GM12874 (cell line): ENCODE data around the gene GIGYF2.

Experiments
- CTCF ChIP-seq: IDR thresholded peaks from 2 replicates; pipeline ENCODE4 v1.5.1; 2011; ENCODE audit warnings: low read depth, mild to moderate bottlenecking, control low read depth, low read length, moderate library complexity; ENCODE audit not compliant: insufficient read depth

GIGYF2 gene

GRCh38 chr2:232697059-232697806 is at the start of gene GIGYF2:
Gene GIGYF2, plus strand, starts transcription at chr2:232697331. Its CDS starts 37,867 bp downstream, at chr2:232735198.
- TF ChIP-seq CTCF = no peak

DNA sequence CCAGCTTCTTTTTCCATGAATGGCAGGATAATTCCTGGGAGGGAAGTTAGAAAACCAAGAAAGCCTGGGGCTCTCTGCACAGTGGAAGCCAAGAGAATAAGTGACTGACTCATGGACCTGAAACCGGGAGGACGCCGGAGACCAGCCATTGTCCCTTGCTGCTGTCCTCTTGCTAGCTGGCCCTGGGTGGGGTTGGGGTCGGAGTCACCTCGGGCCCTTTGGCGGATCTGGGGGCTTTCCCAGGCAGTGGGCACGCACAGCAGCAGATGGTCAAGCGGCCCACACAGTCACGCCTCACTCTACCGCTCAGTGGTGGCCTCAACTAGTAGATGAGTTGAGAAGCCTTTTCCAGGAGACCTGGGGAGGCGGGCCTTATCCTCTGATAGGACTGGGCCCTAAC is 48.1 kb upstream of the GIGYF2 start:
- no peak for TF ChIP-seq CTCF

DNA sequence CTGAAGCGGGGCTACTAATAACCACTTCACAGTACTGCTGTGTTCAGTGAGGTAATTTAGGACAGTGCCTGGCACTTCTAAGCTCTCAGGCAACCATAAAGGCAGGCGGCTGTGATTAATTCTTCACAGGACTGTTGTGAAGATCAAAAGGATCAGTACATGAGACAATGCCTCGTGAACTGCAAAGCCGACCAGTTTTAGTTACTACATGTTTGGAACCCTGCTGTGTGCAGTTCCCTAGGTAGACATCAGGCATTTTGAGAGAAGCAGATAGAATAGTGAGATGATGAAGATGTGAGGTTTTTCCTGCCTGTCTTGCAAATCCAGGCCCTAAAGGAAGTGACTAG is 44.7 kb upstream of the GIGYF2 start:
- TF ChIP-seq CTCF = no peak

- no peak for TF ChIP-seq CTCF
Observed at GRCh38 chr2:232653441-232653840, 43.7 kb upstream of the GIGYF2 start.

- TF ChIP-seq CTCF = no peak
Observed at GRCh38 chr2:232655392-232655791, 41.7 kb upstream of the GIGYF2 start.

GRCh38 chr2:232658217-232658785 is 38.8 kb upstream of the GIGYF2 start:
- peak; percentile 30; the same call in 1 of the 2 replicates for TF ChIP-seq CTCF

GRCh38 chr2:232659359-232659758 is 37.8 kb upstream of the GIGYF2 start:
- TF ChIP-seq CTCF = no peak
